Glomerular endothelial cell (primary cell): ENCODE data around the gene MTAP. TPM values are rescaled to one million over a fixed set of nuclear protein-coding genes. Genes with fewer than 3 reads are reported as not detected.

Source experiments
- DNase-seq: peaks from one replicate; pipeline ENCODE4 v3.0.0-alpha.2; 2011; ENCODE audit warnings: low read depth, low spot score; ENCODE audit errors: extremely low read depth
- total RNA-seq: library from RNA; depleted of rRNA; stranded (reverse); fragments of >200 nt; gene quantifications from 2 replicates; pipeline ENCODE4 v1.2.3, GENCODE V29; 2015

Gene MTAP
- 28.2 and 31.6 TPM in 2 replicates for total RNA-seq

DNA sequence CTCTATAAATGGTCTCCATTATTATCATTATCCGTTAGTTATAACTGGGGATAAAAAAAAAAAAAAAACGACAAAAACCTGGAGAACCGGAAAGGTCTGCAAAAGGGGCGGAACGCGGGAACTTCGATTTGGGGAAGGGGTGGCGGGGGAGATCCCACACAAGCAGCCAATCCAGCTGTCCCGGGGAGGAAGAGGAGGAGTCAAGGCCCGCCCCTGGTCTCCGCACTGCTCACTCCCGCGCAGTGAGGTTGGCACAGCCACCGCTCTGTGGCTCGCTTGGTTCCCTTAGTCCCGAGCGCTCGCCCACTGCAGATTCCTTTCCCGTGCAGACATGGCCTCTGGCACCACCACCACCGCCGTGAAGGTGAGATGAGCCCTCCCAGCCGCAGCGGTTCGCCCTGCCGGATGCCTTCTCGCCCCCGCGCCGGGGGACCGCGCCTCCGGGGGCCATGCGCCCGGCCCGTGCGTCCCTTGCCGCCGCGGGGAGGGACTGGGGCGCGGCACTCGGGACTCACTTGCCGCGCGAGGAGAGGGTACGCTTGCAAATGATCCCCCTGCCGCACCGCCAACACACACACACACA, at the start of gene MTAP:
MTAP (plus strand) TSS at position 219 of the 583 bp plus-strand sequence; CDS start at position 332, 113 bp downstream.
- peak; percentile 71 for DNase-seq

DNA sequence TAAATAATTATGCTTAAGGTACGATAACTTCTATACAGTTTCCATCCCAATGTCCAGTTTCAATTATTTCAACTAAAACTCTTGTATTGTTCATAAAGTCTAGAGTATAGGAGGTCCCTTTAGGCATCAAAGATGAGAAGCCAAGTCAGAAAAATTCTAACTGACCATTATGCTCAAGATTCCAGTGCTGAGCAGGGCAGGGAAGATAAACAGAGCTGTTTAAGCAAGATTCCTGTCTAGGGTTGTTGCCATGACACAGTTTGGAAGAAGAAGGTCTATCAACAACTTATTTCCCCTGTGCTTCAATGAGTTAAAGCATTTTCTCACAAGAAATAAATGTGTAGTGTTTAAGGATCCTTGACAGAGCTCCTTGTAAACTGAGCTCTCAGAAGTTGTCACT, 48.9 kb upstream of the MTAP start:
- no peak for DNase-seq

DNA sequence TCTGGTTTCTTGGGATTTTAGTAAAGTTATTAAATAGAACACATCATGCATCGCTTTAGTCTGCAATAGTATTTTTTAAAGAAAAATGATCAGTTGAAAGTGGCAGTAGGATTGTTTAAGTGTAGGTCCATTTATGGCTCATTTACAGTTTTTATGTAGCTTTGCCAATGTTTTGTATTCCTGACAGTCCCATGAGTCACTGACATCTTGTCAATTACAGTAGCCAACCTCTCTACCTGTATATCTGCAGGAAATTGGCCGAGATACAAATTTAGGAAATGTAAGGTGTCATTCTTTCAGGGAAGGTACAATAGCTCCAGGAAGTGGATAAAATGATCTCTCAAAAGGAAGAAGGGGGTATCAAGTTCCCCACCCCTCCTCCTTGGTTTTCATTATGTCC, 47.7 kb upstream of the MTAP start:
- no peak for DNase-seq

DNA sequence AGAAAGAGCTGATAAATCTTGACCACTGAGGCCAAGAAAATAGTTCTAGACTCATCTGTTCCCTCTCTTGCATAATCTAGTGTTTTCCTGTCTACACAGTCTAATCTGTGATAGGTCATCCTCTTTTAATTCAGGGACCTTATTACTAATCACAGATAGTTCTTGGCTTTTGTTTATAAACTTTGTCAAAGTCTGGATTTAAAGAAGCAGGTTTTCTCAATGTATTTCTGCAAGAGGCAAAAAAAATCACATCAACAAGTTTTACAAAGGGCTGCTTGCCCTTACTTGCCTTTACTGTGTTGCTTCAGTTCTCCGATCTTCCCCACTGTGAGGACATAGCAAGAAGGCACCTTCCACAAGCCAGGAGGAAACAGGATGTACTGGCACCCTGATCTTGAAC, 43.9 kb upstream of the MTAP start:
- DNase-seq: no peak

DNA sequence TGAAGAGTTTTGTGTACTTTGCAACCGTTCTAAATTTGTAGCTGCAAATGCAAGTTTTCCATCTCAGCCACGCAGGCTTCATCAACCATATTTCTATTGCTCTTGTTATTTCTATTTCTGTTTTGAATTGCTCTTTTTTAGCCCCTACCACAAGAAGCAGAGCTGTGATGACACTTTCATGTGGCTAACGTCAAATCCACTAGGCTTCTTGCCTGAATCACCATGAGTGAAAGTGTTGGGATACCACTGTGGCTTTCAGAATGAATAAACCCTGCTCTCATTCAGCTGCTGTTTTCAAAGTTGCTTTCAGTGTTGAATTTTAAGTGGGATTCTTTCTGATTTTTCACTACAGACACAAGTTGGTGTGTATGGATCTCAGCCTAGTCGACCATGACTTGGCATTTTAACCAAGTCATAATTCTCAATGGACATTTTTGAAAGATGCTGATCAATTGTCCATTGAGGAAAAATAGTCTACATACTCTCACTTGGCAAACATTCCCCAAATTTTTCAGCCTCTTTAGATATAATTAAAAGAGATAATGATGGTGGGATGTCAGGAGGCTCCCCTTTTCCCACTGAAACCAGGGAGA, 41.0 kb upstream of the MTAP start:
- no peak for DNase-seq

DNA sequence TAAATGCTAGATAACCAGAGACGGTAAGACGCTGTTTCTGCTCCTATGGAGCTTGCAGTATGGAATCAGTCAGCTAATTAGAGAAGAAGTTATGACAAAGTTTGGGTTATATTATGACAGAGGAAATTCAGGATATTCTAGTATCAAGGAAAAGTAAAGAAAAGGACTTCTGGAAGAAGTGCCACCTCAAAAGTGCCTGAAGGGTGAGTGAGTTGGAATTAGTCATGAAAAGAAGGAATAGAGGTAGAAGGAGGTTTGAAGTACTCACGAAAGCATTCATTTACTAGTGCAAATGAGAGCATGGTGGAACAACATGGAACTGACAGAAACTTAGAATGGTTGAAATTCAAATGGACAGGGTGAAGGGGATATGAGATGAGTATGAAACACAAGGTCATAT, 40.4 kb upstream of the MTAP start:
- no peak for DNase-seq

- DNase-seq: no peak
Observed at GRCh38 chr9:21764846-21765245, 37.6 kb upstream of the MTAP start.

DNA sequence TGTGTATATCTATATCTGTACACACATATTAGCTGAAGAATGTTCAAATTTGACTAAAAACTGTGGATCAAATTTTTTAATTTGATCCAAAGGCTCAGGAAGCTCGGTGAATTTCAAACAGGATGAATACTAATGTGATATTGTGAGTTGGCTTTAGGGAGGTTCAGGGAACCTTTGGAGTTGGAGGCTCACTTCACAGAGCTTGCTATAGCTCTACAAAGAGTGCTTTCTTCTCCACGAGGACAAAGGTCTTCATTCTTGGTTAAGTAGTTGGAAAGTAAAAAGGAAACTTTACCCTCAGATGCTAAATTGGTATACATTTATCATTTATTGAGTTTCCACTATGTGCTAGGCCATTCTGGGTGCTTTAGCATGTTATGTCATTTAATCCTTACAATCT, 36.3 kb upstream of the MTAP start:
- no peak for DNase-seq

DNA sequence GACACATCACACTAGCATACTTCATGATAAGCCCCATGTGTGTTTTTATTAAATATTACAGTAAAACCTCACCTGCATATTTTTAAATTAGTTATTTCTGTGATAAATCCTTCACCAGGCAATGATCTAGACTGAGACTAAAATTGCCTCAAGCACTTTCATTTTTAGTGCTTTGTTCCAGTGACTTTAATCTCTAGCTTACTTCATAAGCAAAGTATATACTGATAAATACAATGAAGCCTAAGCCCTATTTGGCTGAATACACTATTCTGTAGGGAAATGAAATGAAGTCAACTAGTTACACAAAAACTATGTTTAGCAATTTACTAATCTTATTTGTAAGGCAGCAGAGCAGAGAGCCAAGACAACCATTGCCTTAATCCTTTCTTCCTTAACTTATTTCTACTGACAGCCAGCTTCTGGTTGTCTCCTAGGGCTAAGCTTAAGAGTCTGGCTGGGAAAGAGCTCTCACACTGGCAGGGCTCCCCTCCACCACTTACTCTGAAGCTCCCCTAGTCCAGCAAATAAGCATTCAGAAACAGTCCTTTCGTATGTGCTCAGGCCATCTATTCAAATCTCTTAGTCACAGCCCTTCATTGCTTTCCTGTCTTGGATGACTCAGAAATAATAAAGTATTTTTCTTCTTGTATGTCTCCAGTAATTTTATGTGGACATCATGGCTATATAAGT, 31.4 kb upstream of the MTAP start:
- peak; percentile 63 for DNase-seq

GRCh38 chr9:21777701-21778100, 24.7 kb upstream of the MTAP start:
- no peak for DNase-seq

DNA sequence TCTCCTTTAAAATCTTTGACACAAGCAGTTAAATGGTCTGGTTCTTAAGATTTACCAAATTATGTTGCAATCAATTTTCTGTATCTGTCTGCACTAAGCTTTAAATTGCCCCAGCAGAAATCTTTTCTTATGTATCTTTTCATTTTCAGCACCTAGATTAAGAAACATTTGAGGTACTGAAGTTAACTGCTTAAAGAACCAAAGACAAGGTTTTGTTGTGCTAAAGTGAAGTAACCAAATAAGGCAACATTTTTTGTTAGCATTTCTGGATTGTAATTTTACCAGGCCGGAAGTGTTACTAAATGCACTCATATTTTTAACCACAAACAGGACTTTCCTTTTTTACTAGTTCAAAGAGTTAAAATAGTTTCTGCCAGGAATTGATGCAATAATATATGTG, 24.1 kb upstream of the MTAP start:
- no peak for DNase-seq

DNA sequence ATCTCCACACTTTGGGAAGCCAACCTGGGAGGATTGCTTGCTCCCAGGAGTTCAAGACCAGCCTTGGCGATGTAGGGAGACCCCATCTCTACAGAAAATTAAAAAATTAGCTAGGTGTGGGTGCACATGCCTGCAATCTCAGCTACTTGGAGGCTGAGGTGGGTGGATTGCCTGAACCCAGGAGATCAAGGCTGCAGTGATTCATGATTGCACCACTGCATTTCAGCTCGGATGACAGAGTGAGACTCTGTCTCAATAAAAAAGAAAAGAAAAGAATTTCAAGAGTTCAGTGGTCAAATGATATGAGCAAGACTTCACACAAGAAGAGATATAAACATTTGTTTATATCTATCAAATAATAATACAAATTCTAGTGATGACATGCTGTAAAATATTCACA, 23.0 kb upstream of the MTAP start:
- no peak for DNase-seq

- DNase-seq: no peak
Observed at GRCh38 chr9:21781656-21782055, 20.8 kb upstream of the MTAP start.

DNA sequence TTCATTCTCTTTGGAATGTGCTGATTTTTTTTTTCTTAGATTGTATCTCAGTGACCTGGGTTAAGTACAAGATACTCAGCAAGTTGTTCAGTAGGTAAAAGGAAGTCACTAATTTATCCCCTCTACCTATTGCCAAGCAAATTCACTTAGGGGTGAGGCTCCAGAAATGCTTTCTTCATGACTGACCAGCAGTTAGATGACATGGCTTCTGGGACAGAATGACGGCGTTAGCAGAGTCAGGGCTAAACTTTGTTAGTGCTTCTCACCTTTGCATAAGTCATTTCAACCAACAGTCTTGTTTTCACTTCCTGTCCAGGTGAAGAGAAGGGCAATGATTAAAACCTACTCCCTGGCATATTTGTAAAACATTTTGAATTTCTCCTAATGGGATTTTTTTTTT, 20.2 kb upstream of the MTAP start:
- DNase-seq: no peak

DNA sequence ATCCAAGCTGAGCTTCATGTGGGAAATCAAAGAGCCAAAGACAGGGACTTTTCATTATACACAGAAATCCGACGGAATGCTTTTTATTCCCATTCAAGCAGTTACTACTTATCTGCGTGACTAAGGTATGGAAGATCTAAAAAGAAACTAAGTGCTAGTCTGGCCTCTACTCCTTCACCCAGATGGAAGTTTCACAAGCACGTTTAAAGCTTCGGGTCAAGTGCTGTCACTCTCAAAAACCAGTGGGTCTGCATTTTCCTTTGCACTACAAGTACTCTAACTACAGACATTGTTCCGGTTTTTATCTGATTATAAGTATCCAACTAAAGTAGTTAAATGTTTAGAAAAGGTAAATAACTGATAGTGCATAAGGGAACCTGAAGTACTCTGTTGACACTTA, 13.7 kb upstream of the MTAP start:
- no peak for DNase-seq

- DNase-seq: no peak
Observed at GRCh38 chr9:21789541-21790037, 12.8 kb upstream of the MTAP start.

- DNase-seq: no peak
Observed at GRCh38 chr9:21795483-21795882, 7.0 kb upstream of the MTAP start.

GRCh38 chr9:21796768-21797167, 5.7 kb upstream of the MTAP start:
- no peak for DNase-seq

DNA sequence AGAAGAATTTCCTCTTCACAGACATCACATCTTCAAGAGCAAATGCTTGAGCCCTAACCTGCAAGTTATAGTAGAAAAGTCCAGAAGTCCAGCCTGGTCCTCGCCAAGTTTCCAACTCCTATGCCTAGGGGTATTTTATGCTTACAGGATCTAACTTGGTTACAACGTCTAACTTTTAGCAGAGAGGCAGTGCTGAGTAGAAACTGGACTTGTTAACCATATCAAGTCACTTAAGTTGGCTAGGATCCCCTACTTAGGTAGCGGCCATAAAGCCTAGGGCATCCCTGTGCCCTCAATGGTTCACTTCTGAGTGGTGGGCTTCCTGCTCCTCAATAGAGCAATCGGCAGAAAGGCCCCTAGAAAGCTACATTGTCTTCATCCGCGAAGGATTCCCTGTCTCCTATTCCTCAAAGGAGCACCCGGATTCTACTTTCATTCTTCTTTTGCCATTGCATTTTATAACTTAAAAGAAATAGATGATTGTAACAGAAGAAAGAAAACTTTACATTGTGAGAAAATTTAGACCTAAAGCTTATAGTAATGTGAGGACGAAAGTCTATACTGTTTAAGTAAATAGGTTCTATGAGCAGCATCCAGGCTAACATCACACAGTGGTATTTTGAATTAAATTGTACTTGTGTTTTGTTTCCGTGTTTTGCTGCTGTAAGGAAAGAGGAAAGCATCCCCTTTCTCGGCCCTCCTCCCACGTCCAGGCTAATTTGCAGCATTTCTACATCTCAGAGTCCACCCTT, 1.3 kb upstream of the MTAP start:
- no peak for DNase-seq

GRCh38 chr9:21801683-21802417, 586 bp upstream of the MTAP start:
- DNase-seq: peak; percentile 57

GRCh38 chr9:21803649-21804048, 1.2 kb downstream of the MTAP start:
- DNase-seq: no peak
